HG02840 (cell line): ENCODE results near the gene CACNA2D4.

Experiments
- ATAC-seq: cut with Tn5 transposase; IDR thresholded peaks from one replicate; pipeline ENCODE4 v1.9.1; 2021; ENCODE audit warnings: mild to moderate bottlenecking, moderate library complexity, moderate number of reproducible peaks; ENCODE audit not compliant: unreplicated experiment, low FRiP score

The CACNA2D4 gene

GRCh38 chr12:1848146-1848545, 70.3 kb downstream of the CACNA2D4 start:
- ATAC-seq = no peak

- ATAC-seq = no peak
Observed at GRCh38 chr12:1847411-1847810, 71.0 kb downstream of the CACNA2D4 start.

- no peak for ATAC-seq
Observed at GRCh38 chr12:1846421-1847405, 71.7 kb downstream of the CACNA2D4 start.

GRCh38 chr12:1845886-1846285, 72.6 kb downstream of the CACNA2D4 start:
- no peak for ATAC-seq

GRCh38 chr12:1845427-1845826, 73.0 kb downstream of the CACNA2D4 start:
- ATAC-seq = no peak

- no peak for ATAC-seq
Observed at GRCh38 chr12:1844661-1845409, 73.6 kb downstream of the CACNA2D4 start.

- ATAC-seq = no peak
Observed at GRCh38 chr12:1844223-1844622, 74.2 kb downstream of the CACNA2D4 start.

- no peak for ATAC-seq
Observed at GRCh38 chr12:1843641-1844005, 74.8 kb downstream of the CACNA2D4 start.

- ATAC-seq = no peak
Observed at GRCh38 chr12:1842905-1843640, 75.4 kb downstream of the CACNA2D4 start.

GRCh38 chr12:1842183-1842904, 76.1 kb downstream of the CACNA2D4 start:
- ATAC-seq = no peak

GRCh38 chr12:1841586-1842182, 76.8 kb downstream of the CACNA2D4 start:
- ATAC-seq = no peak

GRCh38 chr12:1840981-1841425, 77.4 kb downstream of the CACNA2D4 start:
- ATAC-seq = no peak

GRCh38 chr12:1839956-1840951, 78.2 kb downstream of the CACNA2D4 start:
- no peak for ATAC-seq

GRCh38 chr12:1839464-1839863, 79.0 kb downstream of the CACNA2D4 start:
- ATAC-seq = no peak

- ATAC-seq = no peak
Observed at GRCh38 chr12:1838994-1839365, 79.5 kb downstream of the CACNA2D4 start.

GRCh38 chr12:1838205-1838993, 80.1 kb downstream of the CACNA2D4 start:
- no peak for ATAC-seq

GRCh38 chr12:1837541-1838204, 80.8 kb downstream of the CACNA2D4 start:
- ATAC-seq = no peak
